ENCODE measurements around the gene UBALD1.

The UBALD1 gene

DNA sequence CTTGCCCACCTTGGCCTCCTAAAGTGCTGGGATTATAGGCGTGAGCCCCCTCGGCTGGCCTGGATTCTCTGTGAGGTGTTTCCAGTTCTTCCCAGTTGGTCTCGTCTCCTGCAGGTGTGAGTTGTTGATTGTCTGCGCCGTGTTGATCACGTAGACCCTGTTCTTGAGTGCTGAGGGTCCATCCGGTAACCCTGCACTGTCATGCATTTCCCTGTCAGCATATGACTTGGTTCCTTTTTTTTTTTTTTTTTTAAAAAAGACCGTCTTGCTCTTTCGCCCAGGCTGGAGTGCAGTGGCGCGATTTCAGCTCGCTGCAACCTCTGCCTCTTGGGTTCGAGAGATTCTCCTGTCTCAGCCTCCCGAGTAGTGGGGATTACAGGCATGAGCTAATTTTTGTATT lies 27.2 kb upstream of the UBALD1 start:
- DNase-seq (ENCODE audit: low spot score): no peak
- TF ChIP-seq, protein P1, sequence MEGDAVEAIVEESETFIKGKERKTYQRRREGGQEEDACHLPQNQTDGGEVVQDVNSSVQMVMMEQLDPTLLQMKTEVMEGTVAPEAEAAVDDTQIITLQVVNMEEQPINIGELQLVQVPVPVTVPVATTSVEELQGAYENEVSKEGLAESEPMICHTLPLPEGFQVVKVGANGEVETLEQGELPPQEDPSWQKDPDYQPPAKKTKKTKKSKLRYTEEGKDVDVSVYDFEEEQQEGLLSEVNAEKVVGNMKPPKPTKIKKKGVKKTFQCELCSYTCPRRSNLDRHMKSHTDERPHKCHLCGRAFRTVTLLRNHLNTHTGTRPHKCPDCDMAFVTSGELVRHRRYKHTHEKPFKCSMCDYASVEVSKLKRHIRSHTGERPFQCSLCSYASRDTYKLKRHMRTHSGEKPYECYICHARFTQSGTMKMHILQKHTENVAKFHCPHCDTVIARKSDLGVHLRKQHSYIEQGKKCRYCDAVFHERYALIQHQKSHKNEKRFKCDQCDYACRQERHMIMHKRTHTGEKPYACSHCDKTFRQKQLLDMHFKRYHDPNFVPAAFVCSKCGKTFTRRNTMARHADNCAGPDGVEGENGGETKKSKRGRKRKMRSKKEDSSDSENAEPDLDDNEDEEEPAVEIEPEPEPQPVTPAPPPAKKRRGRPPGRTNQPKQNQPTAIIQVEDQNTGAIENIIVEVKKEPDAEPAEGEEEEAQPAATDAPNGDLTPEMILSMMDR (IDR thresholded peaks at IDR 0.05; ENCODE audit: extremely low read depth, insufficient read depth, missing control alignments): no peak
- in situ Hi-C loops (cut with MboI; ENCODE audit: low pct_unique_long_range_greater_than_20kb, low sequenced_read_pairs, unreplicated experiment): no loop called here

DNA sequence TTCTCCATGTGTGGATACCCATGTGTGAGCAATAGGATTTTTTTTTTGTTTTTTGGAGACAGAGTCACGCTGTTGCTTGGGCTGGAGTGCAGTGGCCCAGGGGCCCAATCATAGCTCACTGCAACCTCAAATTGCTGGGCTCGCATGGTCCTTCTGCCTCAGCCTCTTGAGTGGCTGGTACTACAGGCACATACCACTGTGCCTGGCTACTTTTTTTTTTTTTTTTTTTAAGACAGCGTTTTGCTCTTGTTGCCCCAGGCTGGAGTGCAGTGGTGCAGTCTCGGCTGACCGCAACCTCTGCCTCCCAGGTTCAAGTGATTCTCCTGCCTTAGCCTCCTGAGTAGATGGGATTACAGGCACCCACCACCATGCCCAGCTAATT lies 26.6 kb upstream of the UBALD1 start:
- TF ChIP-seq, protein P1 (IDR thresholded peaks at IDR 0.05; ENCODE audit: extremely low read depth, insufficient read depth, missing control alignments): no peak
- in situ Hi-C loops (cut with MboI; ENCODE audit: low pct_unique_long_range_greater_than_20kb, low sequenced_read_pairs, unreplicated experiment): no loop called here
- DNase-seq (ENCODE audit: low spot score): no peak

DNA sequence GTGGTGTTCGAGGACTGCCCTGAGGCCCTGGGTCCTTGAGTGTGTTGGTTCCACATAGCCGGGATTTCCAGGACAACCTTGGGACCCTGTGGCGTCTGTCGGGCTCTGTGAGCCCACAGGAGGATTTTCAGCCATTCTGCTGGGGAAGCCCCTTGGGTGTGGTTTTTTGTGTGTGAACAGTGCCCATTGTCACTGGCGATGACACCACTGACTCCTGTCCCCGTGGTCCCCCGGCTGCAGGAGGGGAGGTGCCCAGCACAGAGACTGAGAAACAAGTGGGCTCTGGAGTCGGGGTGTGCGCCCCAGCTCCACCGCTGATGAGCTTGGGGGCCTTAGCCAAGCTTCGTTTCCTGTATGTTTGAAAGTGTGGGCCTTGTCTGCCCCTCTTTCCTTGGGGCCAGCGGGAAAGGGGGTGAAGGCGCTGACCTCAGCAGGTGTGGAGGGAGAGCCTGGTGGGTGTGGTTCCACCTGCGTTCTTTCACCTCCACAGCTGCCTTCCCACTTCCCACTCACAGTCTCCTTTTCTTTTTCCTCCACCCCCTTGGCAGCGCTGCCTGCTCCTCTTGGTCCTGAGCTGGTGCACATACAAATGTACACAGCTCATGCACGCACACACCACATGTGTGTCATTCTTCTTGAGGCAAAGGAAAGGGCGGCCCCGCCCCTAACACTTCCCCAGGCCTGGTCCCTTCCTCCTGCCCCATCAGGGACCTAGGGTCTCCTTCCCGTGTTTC lies 26.1 kb upstream of the UBALD1 start:
- TF ChIP-seq, protein P1 (IDR thresholded peaks at IDR 0.05; ENCODE audit: extremely low read depth, insufficient read depth, missing control alignments): no peak
- no peak for DNase-seq (ENCODE audit: low spot score)

DNA sequence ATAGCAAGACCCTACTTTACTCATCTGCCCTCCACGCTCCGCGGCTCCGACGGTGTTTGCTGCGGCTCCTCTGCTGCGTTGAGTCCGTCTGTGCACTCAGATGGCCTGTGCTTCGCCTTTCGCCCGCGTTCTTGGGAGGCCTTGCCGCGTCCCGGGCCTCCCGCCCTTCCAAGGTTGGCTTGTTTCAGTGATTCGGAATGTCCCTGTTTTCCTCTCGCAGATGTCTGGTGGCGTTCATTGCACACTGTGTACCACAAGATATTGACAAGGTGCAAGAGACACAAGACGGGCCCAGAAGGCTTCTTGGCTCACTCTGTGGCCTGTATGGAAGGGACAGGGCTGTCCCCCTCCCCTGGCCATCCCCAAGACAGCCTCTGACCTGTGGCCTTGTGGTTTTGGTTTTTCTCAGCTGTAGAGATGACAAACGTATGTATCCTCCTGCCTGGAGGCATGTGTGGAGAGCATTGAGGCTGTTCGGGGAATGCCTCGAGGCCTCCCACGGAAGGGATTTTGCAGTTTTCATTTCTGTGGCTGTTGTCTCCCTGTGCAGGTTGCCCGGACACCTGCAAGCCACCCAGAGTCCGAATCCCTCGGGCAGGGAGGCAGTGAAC lies 25.3 kb upstream of the UBALD1 start:
- no peak for DNase-seq (ENCODE audit: low spot score)
- in situ Hi-C loops (cut with MboI; ENCODE audit: low pct_unique_long_range_greater_than_20kb, low sequenced_read_pairs, unreplicated experiment): no loop called here
- TF ChIP-seq, protein P1 (IDR thresholded peaks at IDR 0.05; ENCODE audit: extremely low read depth, insufficient read depth, missing control alignments): no peak

More for the DNA sequence above, 26.1 kb upstream of the UBALD1 start:
- in situ Hi-C loops (cut with MboI; ENCODE audit: low pct_unique_long_range_greater_than_20kb, low sequenced_read_pairs, unreplicated experiment): no loop called here

DNA sequence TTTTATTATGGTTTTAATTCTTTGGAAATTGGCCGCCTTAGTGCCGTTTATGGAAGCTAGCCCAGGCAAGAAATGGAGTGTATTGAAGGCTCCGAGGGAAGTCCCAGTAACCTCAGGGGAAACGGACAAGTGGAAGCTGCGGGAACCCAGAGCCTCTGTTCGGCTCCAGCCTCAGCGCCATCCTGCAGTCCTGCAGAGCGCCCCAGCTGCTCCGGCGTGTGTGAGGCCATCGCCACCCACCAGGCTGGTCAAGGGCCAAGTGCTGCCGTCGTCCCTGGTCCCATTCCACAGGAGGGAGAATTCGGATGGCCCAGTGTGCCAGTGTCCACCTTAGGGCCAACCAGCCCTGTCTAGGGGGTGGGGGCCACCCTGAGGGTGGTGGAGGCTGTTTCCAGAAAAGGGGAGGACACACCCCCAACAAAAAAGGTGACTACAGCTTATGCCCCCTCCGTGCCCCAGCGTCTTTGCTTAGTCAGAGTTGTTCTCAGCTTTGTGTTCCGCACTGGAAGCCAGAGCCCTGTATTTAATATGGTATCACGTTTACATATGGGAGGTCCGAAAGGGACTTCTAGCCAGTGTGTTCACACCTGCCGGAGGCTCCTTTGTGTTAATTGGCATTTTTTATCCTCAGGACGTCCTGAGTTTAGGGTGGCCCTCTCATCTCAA lies 22.9 kb upstream of the UBALD1 start:
- no peak for DNase-seq (ENCODE audit: low spot score)
- TF ChIP-seq, protein P1 (IDR thresholded peaks at IDR 0.05; ENCODE audit: extremely low read depth, insufficient read depth, missing control alignments): no peak
- in situ Hi-C loops (cut with MboI; ENCODE audit: low pct_unique_long_range_greater_than_20kb, low sequenced_read_pairs, unreplicated experiment): no loop called here

DNA sequence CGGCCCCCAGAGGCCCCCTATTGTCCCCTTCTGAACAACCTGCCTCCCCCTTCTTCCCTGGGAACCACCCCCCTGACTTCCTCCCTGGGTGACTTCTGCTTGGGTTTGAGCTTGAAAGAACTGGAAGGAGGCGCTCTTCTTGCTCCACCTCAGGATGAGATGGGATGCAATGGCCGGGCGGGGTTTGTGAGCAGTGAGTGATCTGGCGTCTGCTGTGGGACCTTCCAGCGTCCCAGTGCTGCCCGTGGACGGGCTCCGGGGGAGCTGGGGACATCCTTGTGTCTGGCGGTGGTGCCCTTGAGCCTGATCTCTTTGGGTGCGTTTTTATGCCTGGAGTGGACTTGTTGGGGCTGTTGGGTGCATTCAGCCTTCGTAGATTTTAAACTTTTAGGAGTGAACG lies 21.5 kb upstream of the UBALD1 start:
- TF ChIP-seq, protein P1 (IDR thresholded peaks at IDR 0.05; ENCODE audit: extremely low read depth, insufficient read depth, missing control alignments): no peak
- in situ Hi-C loops (cut with MboI; ENCODE audit: low pct_unique_long_range_greater_than_20kb, low sequenced_read_pairs, unreplicated experiment): no loop called here
- no peak for DNase-seq (ENCODE audit: low spot score)

Data from GM13977 (cell line).